B cell (primary cell): Measurements from ENCODE around the gene AASS. TPM values are rescaled to one million over a fixed set of nuclear protein-coding genes. Genes with fewer than 3 reads are reported as not detected.

Source experiments
- ATAC-seq: fragments of 200-7000 bp; cut with Tn5 transposase; one replicate; pipeline ENCODE4 v1.10.0; 2021; ENCODE audit warnings: low read depth, mild to moderate bottlenecking, moderate number of reproducible peaks, moderate library complexity
- CTCF ChIA-PET: fragments of 350-600 bp; sonication (Branson Sonifier 250); formaldehyde crosslinking; loops from one replicate; lab custom pipeline; 2021; ENCODE audit warnings: antibody characterized with exemption, inconsistent platforms; lab: Charles Lee
- POLR2A ChIA-PET: fragments of 350-600 bp; sonication (Branson Sonifier 250); formaldehyde crosslinking; loops from one replicate; lab custom pipeline; 2021; ENCODE audit warnings: antibody characterized with exemption; lab: Charles Lee
- DNase-seq: peaks from one replicate; pipeline ENCODE4 v3.0.0; 2013
- H2AFZ ChIP-seq: 2 replicates; pipeline ENCODE4 v1.6.1; 2012; ENCODE audit warnings: mild to moderate bottlenecking, low read depth, low read length; ENCODE audit not compliant: insufficient read depth, poor library complexity, severe bottlenecking
- H3K27ac ChIP-seq, 2 donors: 1 replicate in 1 of 2; 2 replicates in 1 of 2; pipeline ENCODE4 v1.5.1; 2012 to 2013; ENCODE audit warnings: low read length in 2 of 2, mild to moderate bottlenecking in 2 of 2, moderate library complexity in 1 of 2
- H3K27me3 ChIP-seq, 4 experiments: fragments of 200-600 bp in 1 of 4; sonication (generic) in 1 of 4; replicated peaks in 1 of 4; 1 replicate in 2 of 4; 2 replicates in 2 of 4; pipeline versions ENCODE4 v1.6.1 to v1.7.0; 2013 to 2016; ENCODE audit warnings: low read length in 3 of 4, mild to moderate bottlenecking in 2 of 4, mixed read lengths in 1 of 4, moderate library complexity in 1 of 4; ENCODE audit not compliant: insufficient read depth in 4 of 4, control insufficient read depth in 3 of 4; ENCODE audit errors: control extremely low read depth in 1 of 4
- H3K36me3 ChIP-seq, 2 experiments: replicated peaks in 1 of 2; 1 replicate in 1 of 2; 2 replicates in 1 of 2; pipeline versions ENCODE4 v1.6.1 to v1.7.1; 2013; ENCODE audit warnings: low read length in 1 of 2; ENCODE audit not compliant: insufficient read depth in 2 of 2, control insufficient read depth in 1 of 2; ENCODE audit errors: control extremely low read depth in 1 of 2, extremely low read depth in 1 of 2
- H3K4me1 ChIP-seq, 2 donors: fragments of 200-600 bp in 1 of 2; sonication (generic) in 1 of 2; 1 replicate in 1 of 2; 2 replicates in 1 of 2; pipeline versions ENCODE4 v1.5.1 to v1.6.1; 2013 to 2017; ENCODE audit warnings: low read length in 2 of 2; ENCODE audit not compliant: control insufficient read depth in 2 of 2, insufficient read depth in 2 of 2
- H3K4me2 ChIP-seq: replicated peaks from 2 replicates; pipeline ENCODE3; 2012; ENCODE audit warnings: mild to moderate bottlenecking, low read depth, low read length; ENCODE audit not compliant: poor library complexity, severe bottlenecking
- H3K4me3 ChIP-seq, 5 experiments: fragments of 200-600 bp in 1 of 5; sonication (generic) in 1 of 5; 1 replicate in 3 of 5; 2 replicates in 2 of 5; pipeline versions ENCODE4 v1.5.1 to v1.7.0; 2011 to 2016; ENCODE audit warnings: low read length in 4 of 5, mild to moderate bottlenecking in 4 of 5, low read depth in 2 of 5, control low read depth in 1 of 5, moderate library complexity in 1 of 5; ENCODE audit not compliant: insufficient read depth in 1 of 5; ENCODE audit errors: control extremely low read depth in 1 of 5, extremely low read depth in 1 of 5
- H3K79me2 ChIP-seq: fragments of 200-600 bp; sonication (generic); one replicate; pipeline ENCODE4 v1.6.0; 2016; ENCODE audit warnings: low read length; ENCODE audit not compliant: control insufficient read depth, insufficient read depth
- H3K9ac ChIP-seq: fragments of 200-600 bp; sonication (generic); 2 replicates; pipeline ENCODE4 v1.6.1; 2017; ENCODE audit warnings: mild to moderate bottlenecking, low read length, moderate library complexity
- H3K9me3 ChIP-seq, 3 donors: one replicate each; pipeline versions ENCODE4 v1.6.1 to v1.7.1; 2013; ENCODE audit warnings: low read length in 2 of 3; ENCODE audit not compliant: control insufficient read depth in 2 of 3, insufficient read depth in 1 of 3; ENCODE audit errors: control extremely low read depth in 1 of 3
- H4K20me1 ChIP-seq: 2 replicates; pipeline ENCODE4 v1.6.0; 2012; ENCODE audit warnings: mild to moderate bottlenecking, low read length; ENCODE audit not compliant: insufficient read depth, control insufficient read depth, poor library complexity, severe bottlenecking
- H3K27ac Mint-ChIP-seq: one replicate; pipeline ENCODE4 v1.8.0; 2021; ENCODE audit warnings: mixed read lengths
- H3K27me3 Mint-ChIP-seq: one replicate; pipeline ENCODE4 v1.8.0; 2021; ENCODE audit warnings: mixed read lengths
- H3K4me1 Mint-ChIP-seq: one replicate; pipeline ENCODE4 v1.8.0; 2021; ENCODE audit warnings: mixed read lengths
- H3K4me3 Mint-ChIP-seq: one replicate; pipeline ENCODE4 v1.8.0; 2021; ENCODE audit warnings: mixed read lengths
- H3K9me3 Mint-ChIP-seq: one replicate; pipeline ENCODE4 v1.8.0; 2022; ENCODE audit warnings: mixed read lengths; ENCODE audit not compliant: insufficient read depth
- EZH2 ChIP-seq: IDR thresholded peaks from 2 replicates; pipeline ENCODE4 v1.6.1; 2012; ENCODE audit warnings: borderline replicate concordance, low read depth, mild to moderate bottlenecking, moderate library complexity, low read length; ENCODE audit not compliant: insufficient read depth, poor library complexity, severe bottlenecking
- WGBS: methylation state at CpG from one replicate; pipeline ENCODE4 v1.1.5; 2013; ENCODE audit warnings: missing lambda C conversion rate; ENCODE audit not compliant: insufficient coverage; 5-methylcytosine and 5-hydroxymethylcytosine counted together
- intact Hi-C: fragments of 100-400 bp; cut with micrococcal nuclease; formaldehyde crosslinking; loops from one replicate; pipeline ENCODE4 v1.10.0; 2022
- polyA plus RNA-seq: library from polyadenylated mRNA; depleted of rRNA; stranded (reverse); fragments of >200 nt; gene quantifications from 2 replicates; pipeline ENCODE4 v1.2.3, GENCODE V29; 2012
- total RNA-seq, 2 donors: library from RNA; stranded (reverse); fragments of 120-200 nt in 1 of 2; gene quantifications; 1 replicate in 1 of 2; 2 replicates in 1 of 2; pipeline versions ENCODE4 v1.2.3 to v1.2.4, GENCODE V29; 2013 to 2022
- TF ChIP-seq, protein P1 (sequence below): fragments of 200-600 bp; IDR thresholded peaks from one replicate; pipeline ENCODE4 v1.8.0; 2022; ENCODE audit warnings: antibody characterized with exemption, mild to moderate bottlenecking

AASS gene
- total and polyA plus RNA-seq, 2 donors (not counting 1 experiment from before 2014, with no cell fraction given), result 2.1 to 10.6 TPM

DNA sequence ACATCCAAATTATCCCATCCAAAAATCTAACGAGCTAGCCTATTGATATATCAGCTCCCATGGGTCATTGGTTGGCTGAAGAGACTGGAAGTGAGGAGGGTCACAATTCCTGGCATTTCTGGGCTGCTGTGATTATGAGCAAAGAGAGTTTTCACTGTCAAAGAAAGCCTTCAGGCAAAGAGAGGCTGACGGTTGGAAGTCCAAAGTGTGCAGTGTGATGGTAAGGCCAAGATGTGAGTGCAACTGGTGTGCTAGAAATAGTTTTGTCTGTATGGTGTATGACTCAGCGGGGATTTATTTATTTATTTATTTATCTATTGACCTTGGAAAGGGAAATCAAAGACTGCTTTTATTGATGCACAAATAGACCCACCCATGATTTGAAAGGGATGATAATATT, 75.0 kb downstream of the AASS start:
- Mint-ChIP-seq H3K4me3 (no peak overlapping the region), H3K9me3 (peaks cover 2% of the 10 kb centered on the region), H3K27ac (no peak overlapping the region), H3K27me3 (no peaks in the 10 kb centered on the region), H3K4me1 (no peaks in the 10 kb centered on the region)
- no peak overlapping the region for H3K4me2 ChIP-seq
- H3K27ac ChIP-seq, result no peak overlapping the region
- no peaks in the 10 kb centered on the region for H4K20me1 ChIP-seq
- no peaks in the 10 kb centered on the region for H3K27me3 ChIP-seq
- WGBS, result no CpG with 5 or more reads among the region's 3 CpGs
- no peak overlapping the region for H3K9ac ChIP-seq
- H2AFZ ChIP-seq, result no peak overlapping the region
- no peaks in the 10 kb centered on the region for H3K36me3 ChIP-seq
- no peak for TF ChIP-seq EZH2
- TF ChIP-seq, protein P1, sequence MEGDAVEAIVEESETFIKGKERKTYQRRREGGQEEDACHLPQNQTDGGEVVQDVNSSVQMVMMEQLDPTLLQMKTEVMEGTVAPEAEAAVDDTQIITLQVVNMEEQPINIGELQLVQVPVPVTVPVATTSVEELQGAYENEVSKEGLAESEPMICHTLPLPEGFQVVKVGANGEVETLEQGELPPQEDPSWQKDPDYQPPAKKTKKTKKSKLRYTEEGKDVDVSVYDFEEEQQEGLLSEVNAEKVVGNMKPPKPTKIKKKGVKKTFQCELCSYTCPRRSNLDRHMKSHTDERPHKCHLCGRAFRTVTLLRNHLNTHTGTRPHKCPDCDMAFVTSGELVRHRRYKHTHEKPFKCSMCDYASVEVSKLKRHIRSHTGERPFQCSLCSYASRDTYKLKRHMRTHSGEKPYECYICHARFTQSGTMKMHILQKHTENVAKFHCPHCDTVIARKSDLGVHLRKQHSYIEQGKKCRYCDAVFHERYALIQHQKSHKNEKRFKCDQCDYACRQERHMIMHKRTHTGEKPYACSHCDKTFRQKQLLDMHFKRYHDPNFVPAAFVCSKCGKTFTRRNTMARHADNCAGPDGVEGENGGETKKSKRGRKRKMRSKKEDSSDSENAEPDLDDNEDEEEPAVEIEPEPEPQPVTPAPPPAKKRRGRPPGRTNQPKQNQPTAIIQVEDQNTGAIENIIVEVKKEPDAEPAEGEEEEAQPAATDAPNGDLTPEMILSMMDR, result no peak
- CTCF ChIA-PET, result no interaction called here
- no peaks in the 10 kb centered on the region for H3K9me3 ChIP-seq
- no peak overlapping the region for H3K4me3 ChIP-seq
- H3K79me2 ChIP-seq, result no peaks in the 10 kb centered on the region
- no peaks in the 10 kb centered on the region for H3K4me1 ChIP-seq
- DNase-seq (no peak), ATAC-seq (no peak)
- POLR2A ChIA-PET, result no interaction called here
- intact Hi-C loops, result no loop called here

DNA sequence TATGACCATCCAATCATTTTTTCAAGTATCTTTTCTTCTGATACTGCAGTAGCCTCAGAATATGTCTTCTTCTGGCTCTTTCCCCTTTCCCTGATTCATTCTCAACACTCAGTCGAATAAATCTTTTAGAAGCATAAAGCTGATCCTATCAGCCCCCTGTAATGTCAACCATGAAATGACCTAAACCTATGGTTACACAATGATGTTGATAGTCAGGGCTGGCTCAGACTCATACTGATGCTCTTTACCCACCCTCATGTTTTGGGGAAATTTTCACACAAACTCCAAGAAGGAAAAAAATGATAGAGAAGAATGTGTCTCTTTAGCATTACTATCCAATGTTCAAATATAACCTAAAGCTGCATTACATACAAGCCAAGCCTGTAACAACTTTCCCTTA, 76.0 kb downstream of the AASS start:
- ATAC-seq (no peak), DNase-seq (no peak)
- H3K9ac ChIP-seq, result no peak overlapping the region
- Mint-ChIP-seq H3K27me3 (no peaks in the 10 kb centered on the region), H3K27ac (no peak overlapping the region), H3K9me3 (no peaks in the 10 kb centered on the region), H3K4me3 (no peak overlapping the region), H3K4me1 (no peaks in the 10 kb centered on the region)
- H3K36me3 ChIP-seq, result no peaks in the 10 kb centered on the region
- ChIA-PET CTCF (no interaction called here), POLR2A (no interaction called here)
- 100% methylated on average over 1 of the region's 1 CpG for WGBS
- H4K20me1 ChIP-seq, result no peaks in the 10 kb centered on the region
- no peak overlapping the region for H2AFZ ChIP-seq
- no peaks in the 10 kb centered on the region for H3K4me1 ChIP-seq
- H3K4me3 ChIP-seq, result no peak overlapping the region
- TF ChIP-seq EZH2, result no peak
- TF ChIP-seq, protein P1, result no peak
- no peaks in the 10 kb centered on the region for H3K9me3 ChIP-seq
- intact Hi-C loops, result no loop called here
- H3K27me3 ChIP-seq, result no peaks in the 10 kb centered on the region
- no peak overlapping the region for H3K27ac ChIP-seq
- H3K4me2 ChIP-seq, result no peak overlapping the region
- H3K79me2 ChIP-seq, result no peaks in the 10 kb centered on the region
